ENCODE results near the gene LEPROT. TPM values are rescaled to one million over a fixed set of nuclear protein-coding genes. Genes with fewer than 3 reads are reported as not detected.

Gene LEPROT
- polyA plus RNA-seq, 1 experiment, result 86.7 TPM

DNA sequence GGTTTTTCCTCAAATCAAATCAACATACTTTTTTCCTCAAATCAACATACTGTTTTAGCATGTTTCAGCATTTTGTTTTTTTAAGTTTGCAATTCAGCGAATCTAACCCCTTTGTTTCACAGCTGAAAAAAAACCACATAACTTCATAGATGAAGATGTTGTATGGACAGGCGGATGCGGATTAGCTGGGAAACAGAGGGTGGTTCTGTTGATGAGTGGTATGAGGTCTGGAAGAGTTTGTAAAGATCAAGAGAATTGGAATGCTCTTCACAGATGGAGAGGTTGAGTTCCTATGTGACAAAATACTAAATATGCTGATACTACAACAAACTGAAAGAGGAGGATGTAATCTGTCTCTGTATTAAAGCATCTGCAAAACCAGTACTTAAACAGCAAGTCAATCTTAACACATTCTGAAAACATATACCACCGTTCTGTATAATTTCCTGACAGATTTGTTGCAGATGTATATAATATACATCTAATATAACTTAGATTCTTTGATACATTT, 10.6 kb upstream of the LEPROT start:
- Histone ChIP-seq H3K9me3 (ENCODE audit: control insufficient read depth, insufficient read depth, low read length) (no peaks in the 10 kb centered on the region), H3K27ac (ENCODE audit: low read depth, low read length) (no peak overlapping the region), H3K4me3 (ENCODE audit: low read depth, low read length) (no peak overlapping the region), H3K27me3 (ENCODE audit: control insufficient read depth, insufficient read depth, low read length) (peaks cover 2% of the 10 kb centered on the region)
- CTCF ChIA-PET, result no interaction called here
- POLR2A ChIA-PET, result no interaction called here
- TF ChIP-seq, protein P1, sequence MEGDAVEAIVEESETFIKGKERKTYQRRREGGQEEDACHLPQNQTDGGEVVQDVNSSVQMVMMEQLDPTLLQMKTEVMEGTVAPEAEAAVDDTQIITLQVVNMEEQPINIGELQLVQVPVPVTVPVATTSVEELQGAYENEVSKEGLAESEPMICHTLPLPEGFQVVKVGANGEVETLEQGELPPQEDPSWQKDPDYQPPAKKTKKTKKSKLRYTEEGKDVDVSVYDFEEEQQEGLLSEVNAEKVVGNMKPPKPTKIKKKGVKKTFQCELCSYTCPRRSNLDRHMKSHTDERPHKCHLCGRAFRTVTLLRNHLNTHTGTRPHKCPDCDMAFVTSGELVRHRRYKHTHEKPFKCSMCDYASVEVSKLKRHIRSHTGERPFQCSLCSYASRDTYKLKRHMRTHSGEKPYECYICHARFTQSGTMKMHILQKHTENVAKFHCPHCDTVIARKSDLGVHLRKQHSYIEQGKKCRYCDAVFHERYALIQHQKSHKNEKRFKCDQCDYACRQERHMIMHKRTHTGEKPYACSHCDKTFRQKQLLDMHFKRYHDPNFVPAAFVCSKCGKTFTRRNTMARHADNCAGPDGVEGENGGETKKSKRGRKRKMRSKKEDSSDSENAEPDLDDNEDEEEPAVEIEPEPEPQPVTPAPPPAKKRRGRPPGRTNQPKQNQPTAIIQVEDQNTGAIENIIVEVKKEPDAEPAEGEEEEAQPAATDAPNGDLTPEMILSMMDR (IDR thresholded peaks at IDR 0.05; ENCODE audit: low read depth, low read length), result no peak
- DNase-seq (ENCODE audit: low read depth, low spot score), result no peak

DNA sequence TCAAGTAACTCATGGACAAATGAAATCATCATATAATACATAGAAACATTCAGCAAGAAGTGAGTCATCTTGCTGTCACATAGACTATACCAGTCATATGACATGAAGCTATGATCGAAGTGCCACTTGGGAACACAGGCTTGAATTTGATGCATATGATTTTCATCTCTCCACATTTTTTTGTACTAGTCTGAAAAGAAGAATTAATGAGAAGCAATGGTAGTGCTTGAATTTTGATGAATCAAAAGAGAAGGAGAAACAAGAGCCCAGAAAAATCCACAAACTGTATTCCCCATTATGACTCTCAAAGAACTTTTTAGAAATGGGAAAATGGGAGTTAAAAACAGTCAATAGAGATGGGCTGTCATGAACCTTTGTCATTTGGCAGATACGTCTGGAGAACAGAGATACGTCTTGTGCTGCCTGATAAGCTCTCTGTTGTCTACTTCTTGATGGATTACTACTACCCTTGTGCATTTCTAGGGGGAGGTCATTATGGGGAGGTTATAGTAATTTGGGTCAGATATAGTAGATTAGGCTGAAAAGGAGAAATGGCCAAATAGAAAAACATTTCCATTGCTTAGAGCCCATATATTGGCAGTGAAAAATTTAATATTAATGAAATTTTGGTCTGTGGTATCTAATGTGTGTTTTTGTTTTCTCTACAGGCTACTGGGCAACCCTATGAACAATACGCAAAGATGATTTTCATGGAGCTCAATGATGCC, 8.0 kb upstream of the LEPROT start:
- no peaks in the 10 kb centered on the region for H3K9me3 ChIP-seq (ENCODE audit: control insufficient read depth, insufficient read depth, low read length)
- no peak overlapping the region for H3K27ac ChIP-seq (ENCODE audit: low read depth, low read length)
- DNase-seq (ENCODE audit: low read depth, low spot score), result no peak
- no peak overlapping the region for H3K4me3 ChIP-seq (ENCODE audit: low read depth, low read length)
- CTCF ChIA-PET, result no interaction called here
- POLR2A ChIA-PET, result no interaction called here
- TF ChIP-seq, protein P1 (IDR thresholded peaks at IDR 0.05; ENCODE audit: low read depth, low read length), result no peak
- H3K27me3 ChIP-seq (ENCODE audit: control insufficient read depth, insufficient read depth, low read length), result no peaks in the 10 kb centered on the region

DNA sequence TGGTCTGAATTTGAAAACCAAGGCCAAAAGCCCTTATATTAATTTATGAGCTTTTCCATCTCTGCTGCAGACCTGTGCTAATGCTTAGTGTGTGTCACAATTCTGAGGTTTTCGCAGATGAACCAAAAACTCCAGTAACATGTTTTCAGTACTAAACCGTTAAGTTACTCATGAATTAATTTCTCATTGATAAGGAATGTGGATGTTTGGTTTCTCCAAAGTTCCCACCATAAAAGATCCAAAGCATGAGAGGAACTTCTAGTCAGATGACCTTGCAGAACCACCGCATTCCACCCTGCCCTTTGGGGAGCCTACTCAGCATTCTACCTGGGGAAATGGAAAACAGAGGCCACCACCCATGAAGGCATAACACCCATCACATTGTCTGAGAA, 7.5 kb upstream of the LEPROT start:
- TF ChIP-seq, protein P1 (IDR thresholded peaks at IDR 0.05; ENCODE audit: low read depth, low read length), result no peak
- Histone ChIP-seq H3K27me3 (ENCODE audit: control insufficient read depth, insufficient read depth, low read length) (no peaks in the 10 kb centered on the region), H3K27ac (ENCODE audit: low read depth, low read length) (no peak overlapping the region), H3K4me3 (ENCODE audit: low read depth, low read length) (no peak overlapping the region), H3K9me3 (ENCODE audit: control insufficient read depth, insufficient read depth, low read length) (no peaks in the 10 kb centered on the region)
- CTCF ChIA-PET, result no interaction called here
- DNase-seq (ENCODE audit: low read depth, low spot score), result no peak
- POLR2A ChIA-PET, result no interaction called here

DNA sequence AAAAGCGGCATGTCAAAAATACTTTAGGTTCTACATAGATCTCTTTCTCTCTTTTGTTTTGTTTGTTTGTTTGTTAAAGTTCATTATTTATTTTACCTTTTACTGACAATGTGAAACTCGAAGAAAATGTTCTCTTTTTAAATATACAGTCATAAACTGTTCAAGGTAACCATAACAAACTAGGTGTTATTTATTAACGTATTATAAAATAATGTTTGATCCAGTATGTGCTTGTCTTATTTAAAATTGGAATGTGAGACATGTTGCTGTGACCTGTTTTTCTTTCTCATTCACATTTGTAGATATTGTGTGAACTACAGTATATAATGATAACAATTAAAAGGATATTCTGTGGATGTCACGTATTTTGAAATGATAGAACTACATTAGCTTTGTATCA, 5.9 kb upstream of the LEPROT start:
- no peak overlapping the region for H3K4me3 ChIP-seq (ENCODE audit: low read depth, low read length)
- H3K9me3 ChIP-seq (ENCODE audit: control insufficient read depth, insufficient read depth, low read length), result no peaks in the 10 kb centered on the region
- H3K27me3 ChIP-seq (ENCODE audit: control insufficient read depth, insufficient read depth, low read length), result no peaks in the 10 kb centered on the region
- ChIA-PET CTCF (no interaction called here), POLR2A (no interaction called here)
- DNase-seq (ENCODE audit: low read depth, low spot score), result no peak
- TF ChIP-seq, protein P1 (IDR thresholded peaks at IDR 0.05; ENCODE audit: low read depth, low read length), result no peak
- H3K27ac ChIP-seq (ENCODE audit: low read depth, low read length), result no peak overlapping the region

DNA sequence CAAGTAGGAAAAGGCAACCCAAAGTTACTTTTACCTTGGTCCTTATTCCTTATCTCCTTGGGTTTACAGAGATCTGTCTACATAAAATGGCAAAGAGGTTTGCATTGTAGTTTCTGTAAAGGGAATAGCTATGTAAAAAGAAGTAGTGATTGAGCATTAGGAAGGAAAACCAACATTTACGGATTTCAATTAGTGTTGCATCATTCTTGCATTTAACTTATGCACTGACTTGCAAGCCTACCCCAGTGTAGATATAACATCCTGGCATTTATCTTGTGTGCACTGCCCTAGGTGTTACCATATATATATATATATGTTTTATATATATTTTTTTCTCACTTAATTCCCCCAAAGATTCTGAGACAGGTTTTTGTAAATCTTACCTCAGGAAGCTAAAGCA, 3.7 kb upstream of the LEPROT start:
- Histone ChIP-seq H3K4me3 (ENCODE audit: low read depth, low read length) (no peak overlapping the region), H3K9me3 (ENCODE audit: control insufficient read depth, insufficient read depth, low read length) (no peaks in the 10 kb centered on the region), H3K27me3 (ENCODE audit: control insufficient read depth, insufficient read depth, low read length) (no peaks in the 10 kb centered on the region), H3K27ac (ENCODE audit: low read depth, low read length) (no peak overlapping the region)
- no peak for DNase-seq (ENCODE audit: low read depth, low spot score)
- ChIA-PET POLR2A (no interaction called here), CTCF (interaction anchor here (1.4 to 3.2 kb wide), 2 partner anchors 15 to 271 kb away, joined by 3 to 13 read pairs; no protein-coding TSS in a partner anchor)
- TF ChIP-seq, protein P1 (IDR thresholded peaks at IDR 0.05; ENCODE audit: low read depth, low read length), result no peak
